ENCODE measurements around the gene NFIA.

NFIA gene

GRCh38 chr1:61152469-61153105, 70.2 kb downstream of the NFIA start:
- H3K27me3 ChIP-seq (ENCODE audit: control insufficient read depth, insufficient read depth, low read length): no peaks in the 10 kb centered on the region
- no peak overlapping the region for H3K27ac ChIP-seq (ENCODE audit: low read length)
- H3K36me3 ChIP-seq (ENCODE audit: control insufficient read depth, low read depth, low read length): no peaks in the 10 kb centered on the region
- H3K4me1 ChIP-seq (ENCODE audit: control insufficient read depth, low read depth, low read length): peaks cover 8% of the 10 kb centered on the region
- H3K4me3 ChIP-seq (ENCODE audit: low read length): no peak overlapping the region
- no peak overlapping the region for H3K9ac ChIP-seq (ENCODE audit: low read length)
- no peaks in the 10 kb centered on the region for H3K9me3 ChIP-seq (ENCODE audit: control insufficient read depth, low read depth, low read length)

GRCh38 chr1:61156576-61157467, 74.5 kb downstream of the NFIA start:
- no peak overlapping the region for H3K9ac ChIP-seq (ENCODE audit: low read length)
- no peaks in the 10 kb centered on the region for H3K36me3 ChIP-seq (ENCODE audit: control insufficient read depth, low read depth, low read length)
- peaks cover 4% of the 10 kb centered on the region for H3K4me1 ChIP-seq (ENCODE audit: control insufficient read depth, low read depth, low read length)
- H3K4me3 ChIP-seq (ENCODE audit: low read length): no peak overlapping the region
- no peaks in the 10 kb centered on the region for H3K27me3 ChIP-seq (ENCODE audit: control insufficient read depth, insufficient read depth, low read length)
- no peaks in the 10 kb centered on the region for H3K9me3 ChIP-seq (ENCODE audit: control insufficient read depth, low read depth, low read length)
- H3K27ac ChIP-seq (ENCODE audit: low read length): no peak overlapping the region

GRCh38 chr1:61157468-61157987, 75.2 kb downstream of the NFIA start:
- Histone ChIP-seq H3K27me3 (ENCODE audit: control insufficient read depth, insufficient read depth, low read length) (no peaks in the 10 kb centered on the region), H3K4me1 (ENCODE audit: control insufficient read depth, low read depth, low read length) (peaks cover 4% of the 10 kb centered on the region), H3K36me3 (ENCODE audit: control insufficient read depth, low read depth, low read length) (no peaks in the 10 kb centered on the region), H3K9me3 (ENCODE audit: control insufficient read depth, low read depth, low read length) (no peaks in the 10 kb centered on the region), H3K9ac (ENCODE audit: low read length) (no peak overlapping the region), H3K4me3 (ENCODE audit: low read length) (no peak overlapping the region), H3K27ac (ENCODE audit: low read length) (no peak overlapping the region)

- Histone ChIP-seq H3K27ac (ENCODE audit: low read length) (no peak overlapping the region), H3K9me3 (ENCODE audit: control insufficient read depth, low read depth, low read length) (no peaks in the 10 kb centered on the region), H3K4me3 (ENCODE audit: low read length) (no peak overlapping the region), H3K4me1 (ENCODE audit: control insufficient read depth, low read depth, low read length) (no peaks in the 10 kb centered on the region), H3K27me3 (ENCODE audit: control insufficient read depth, insufficient read depth, low read length) (no peaks in the 10 kb centered on the region), H3K36me3 (ENCODE audit: control insufficient read depth, low read depth, low read length) (no peaks in the 10 kb centered on the region), H3K9ac (ENCODE audit: low read length) (no peak overlapping the region)
Observed at GRCh38 chr1:61158591-61158990, 76.2 kb downstream of the NFIA start.

GRCh38 chr1:61160526-61160925, 78.2 kb downstream of the NFIA start:
- Histone ChIP-seq H3K27ac (ENCODE audit: low read length) (no peak overlapping the region), H3K36me3 (ENCODE audit: control insufficient read depth, low read depth, low read length) (no peaks in the 10 kb centered on the region)

GRCh38 chr1:61162520-61163258, 80.3 kb downstream of the NFIA start:
- Histone ChIP-seq H3K9me3 (ENCODE audit: control insufficient read depth, low read depth, low read length) (no peaks in the 10 kb centered on the region), H3K4me1 (ENCODE audit: control insufficient read depth, low read depth, low read length) (no peaks in the 10 kb centered on the region), H3K4me3 (ENCODE audit: low read length) (no peak overlapping the region), H3K27me3 (ENCODE audit: control insufficient read depth, insufficient read depth, low read length) (no peaks in the 10 kb centered on the region), H3K36me3 (ENCODE audit: control insufficient read depth, low read depth, low read length) (no peaks in the 10 kb centered on the region), H3K27ac (ENCODE audit: low read length) (no peak overlapping the region), H3K9ac (ENCODE audit: low read length) (no peak overlapping the region)

More at GRCh38 chr1:61160526-61160925, 78.2 kb downstream of the NFIA start:
- H3K4me1 ChIP-seq (ENCODE audit: control insufficient read depth, low read depth, low read length): no peaks in the 10 kb centered on the region
- H3K9me3 ChIP-seq (ENCODE audit: control insufficient read depth, low read depth, low read length): no peaks in the 10 kb centered on the region
- H3K4me3 ChIP-seq (ENCODE audit: low read length): no peak overlapping the region
- H3K27me3 ChIP-seq (ENCODE audit: control insufficient read depth, insufficient read depth, low read length): no peaks in the 10 kb centered on the region
- H3K9ac ChIP-seq (ENCODE audit: low read length): no peak overlapping the region

- no peak overlapping the region for H3K9ac ChIP-seq (ENCODE audit: low read length)
- no peaks in the 10 kb centered on the region for H3K9me3 ChIP-seq (ENCODE audit: control insufficient read depth, low read depth, low read length)
- no peaks in the 10 kb centered on the region for H3K4me1 ChIP-seq (ENCODE audit: control insufficient read depth, low read depth, low read length)
- no peaks in the 10 kb centered on the region for H3K27me3 ChIP-seq (ENCODE audit: control insufficient read depth, insufficient read depth, low read length)
- no peak overlapping the region for H3K4me3 ChIP-seq (ENCODE audit: low read length)
- H3K27ac ChIP-seq (ENCODE audit: low read length): no peak overlapping the region
- no peaks in the 10 kb centered on the region for H3K36me3 ChIP-seq (ENCODE audit: control insufficient read depth, low read depth, low read length)
Observed at GRCh38 chr1:61163355-61163754, 81.0 kb downstream of the NFIA start.

- Histone ChIP-seq H3K27me3 (ENCODE audit: control insufficient read depth, insufficient read depth, low read length) (no peaks in the 10 kb centered on the region), H3K4me3 (ENCODE audit: low read length) (no peak overlapping the region), H3K27ac (ENCODE audit: low read length) (no peak overlapping the region), H3K36me3 (ENCODE audit: control insufficient read depth, low read depth, low read length) (no peaks in the 10 kb centered on the region), H3K9ac (ENCODE audit: low read length) (no peak overlapping the region), H3K4me1 (ENCODE audit: control insufficient read depth, low read depth, low read length) (no peaks in the 10 kb centered on the region), H3K9me3 (ENCODE audit: control insufficient read depth, low read depth, low read length) (no peaks in the 10 kb centered on the region)
Observed at GRCh38 chr1:61165402-61165801, 83.0 kb downstream of the NFIA start.

GRCh38 chr1:61167309-61167708, 84.9 kb downstream of the NFIA start:
- no peaks in the 10 kb centered on the region for H3K27me3 ChIP-seq (ENCODE audit: control insufficient read depth, insufficient read depth, low read length)
- no peaks in the 10 kb centered on the region for H3K36me3 ChIP-seq (ENCODE audit: control insufficient read depth, low read depth, low read length)
- H3K9ac ChIP-seq (ENCODE audit: low read length): no peak overlapping the region
- H3K4me1 ChIP-seq (ENCODE audit: control insufficient read depth, low read depth, low read length): no peaks in the 10 kb centered on the region
- H3K9me3 ChIP-seq (ENCODE audit: control insufficient read depth, low read depth, low read length): no peaks in the 10 kb centered on the region
- no peak overlapping the region for H3K27ac ChIP-seq (ENCODE audit: low read length)
- H3K4me3 ChIP-seq (ENCODE audit: low read length): no peak overlapping the region

- Histone ChIP-seq H3K36me3 (ENCODE audit: control insufficient read depth, low read depth, low read length) (no peaks in the 10 kb centered on the region), H3K9ac (ENCODE audit: low read length) (no peak overlapping the region), H3K4me1 (ENCODE audit: control insufficient read depth, low read depth, low read length) (peaks cover 2% of the 10 kb centered on the region), H3K4me3 (ENCODE audit: low read length) (no peak overlapping the region), H3K9me3 (ENCODE audit: control insufficient read depth, low read depth, low read length) (no peaks in the 10 kb centered on the region), H3K27me3 (ENCODE audit: control insufficient read depth, insufficient read depth, low read length) (no peaks in the 10 kb centered on the region), H3K27ac (ENCODE audit: low read length) (no peak overlapping the region)
Observed at GRCh38 chr1:61169045-61169444, 86.7 kb downstream of the NFIA start.

GRCh38 chr1:61169634-61170033, 87.3 kb downstream of the NFIA start:
- Histone ChIP-seq H3K27ac (ENCODE audit: low read length) (no peak overlapping the region), H3K27me3 (ENCODE audit: control insufficient read depth, insufficient read depth, low read length) (no peaks in the 10 kb centered on the region), H3K4me3 (ENCODE audit: low read length) (no peak overlapping the region), H3K9me3 (ENCODE audit: control insufficient read depth, low read depth, low read length) (no peaks in the 10 kb centered on the region), H3K9ac (ENCODE audit: low read length) (no peak overlapping the region), H3K4me1 (ENCODE audit: control insufficient read depth, low read depth, low read length) (peaks cover 5% of the 10 kb centered on the region), H3K36me3 (ENCODE audit: control insufficient read depth, low read depth, low read length) (no peaks in the 10 kb centered on the region)
